Measurements from ENCODE around the gene ZNF773. TPM values are rescaled to one million over a fixed set of nuclear protein-coding genes. Genes with fewer than 3 reads are reported as not detected.
A peak's percentile ranks its signal among the peaks of the same experiment; 100 is the strongest.

The ZNF773 gene
- polyA plus RNA-seq, 1 of the 3 experiments (the other 2 are of a cell fraction), result 6.6 TPM

DNA sequence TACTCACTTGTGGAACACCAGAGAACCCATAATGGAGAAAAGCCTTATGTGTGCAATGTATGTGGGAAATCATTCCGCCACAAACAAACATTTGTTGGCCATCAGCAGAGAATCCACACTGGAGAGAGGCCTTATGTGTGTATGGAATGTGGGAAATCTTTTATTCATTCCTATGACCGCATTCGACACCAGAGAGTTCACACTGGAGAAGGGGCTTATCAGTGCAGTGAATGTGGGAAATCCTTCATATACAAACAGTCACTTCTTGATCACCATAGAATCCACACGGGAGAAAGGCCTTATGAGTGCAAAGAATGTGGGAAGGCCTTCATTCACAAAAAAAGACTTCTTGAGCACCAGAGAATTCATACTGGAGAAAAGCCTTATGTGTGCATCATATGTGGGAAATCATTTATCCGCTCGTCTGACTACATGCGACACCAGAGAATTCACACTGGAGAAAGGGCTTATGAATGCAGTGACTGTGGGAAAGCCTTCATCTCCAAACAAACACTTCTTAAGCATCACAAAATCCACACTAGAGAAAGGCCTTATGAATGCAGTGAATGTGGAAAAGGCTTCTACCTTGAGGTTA is 38.3 kb downstream of the ZNF773 start:
- H3K4me1 ChIP-seq (ENCODE audit: control insufficient read depth in 1 of 2, insufficient read depth in 2 of 2, low read depth in 1 of 2, low read length in 1 of 2), result no peaks in the 10 kb centered on the region
- H3K4me2 ChIP-seq, result no peak overlapping the region
- H3K36me3 ChIP-seq (replicated peaks in 1 of 2; ENCODE audit: control insufficient read depth in 1 of 2, insufficient read depth in 2 of 2, low read length in 1 of 2), result peaks cover 79 to 88% of the 10 kb centered on the region in 2 experiments
- H3K27me3 ChIP-seq (ENCODE audit: insufficient read depth), result no peaks in the 10 kb centered on the region
- peaks cover 11% of the 10 kb centered on the region for H3F3A ChIP-seq (replicated peaks; ENCODE audit: insufficient read depth)
- no peaks in the 10 kb centered on the region for H4K20me1 ChIP-seq (ENCODE audit: insufficient read depth)
- no peak for DNase-seq
- 94% methylated on average over 7 of the region's 7 CpGs for WGBS (ENCODE audit: low lambda C conversion rate)
- no peak overlapping the region for H2AFZ ChIP-seq (ENCODE audit: low read depth)
- ChIA-PET CTCF (no interaction called here), POLR2A (no interaction called here)
- no peak overlapping the region for H3K27ac ChIP-seq (ENCODE audit: low read depth in 2 of 2, low read length in 1 of 2)
- peak overlapping the region in 1 of 2 experiments; percentile 6; a peak in 1 of 4 replicates for H3K4me3 ChIP-seq (ENCODE audit: low read depth in 2 of 2, low read length in 1 of 2)
- H3K9me2 ChIP-seq, result no peaks in the 10 kb centered on the region
- peaks cover 36% of the 10 kb centered on the region for H3K9me3 ChIP-seq
- no peak for TF ChIP-seq RXRA (IDR thresholded peaks at IDR 0.05; ENCODE audit: borderline replicate concordance, low read depth)
- no peak for TF ChIP-seq SMC3 (IDR thresholded peaks at IDR 0.05; ENCODE audit: low read depth, low read length)
- TF ChIP-seq TEAD4 (IDR thresholded peaks at IDR 0.05; ENCODE audit: borderline replicate concordance, insufficient read depth), result no peak
- TF ChIP-seq, protein P1, sequence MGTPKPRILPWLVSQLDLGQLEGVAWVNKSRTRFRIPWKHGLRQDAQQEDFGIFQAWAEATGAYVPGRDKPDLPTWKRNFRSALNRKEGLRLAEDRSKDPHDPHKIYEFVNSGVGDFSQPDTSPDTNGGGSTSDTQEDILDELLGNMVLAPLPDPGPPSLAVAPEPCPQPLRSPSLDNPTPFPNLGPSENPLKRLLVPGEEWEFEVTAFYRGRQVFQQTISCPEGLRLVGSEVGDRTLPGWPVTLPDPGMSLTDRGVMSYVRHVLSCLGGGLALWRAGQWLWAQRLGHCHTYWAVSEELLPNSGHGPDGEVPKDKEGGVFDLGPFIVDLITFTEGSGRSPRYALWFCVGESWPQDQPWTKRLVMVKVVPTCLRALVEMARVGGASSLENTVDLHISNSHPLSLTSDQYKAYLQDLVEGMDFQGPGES (IDR thresholded peaks at IDR 0.05; ENCODE audit: low read depth, low read length), result no peak
- TF ChIP-seq, protein P2, sequence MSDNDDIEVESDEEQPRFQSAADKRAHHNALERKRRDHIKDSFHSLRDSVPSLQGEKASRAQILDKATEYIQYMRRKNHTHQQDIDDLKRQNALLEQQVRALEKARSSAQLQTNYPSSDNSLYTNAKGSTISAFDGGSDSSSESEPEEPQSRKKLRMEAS (IDR thresholded peaks at IDR 0.05; ENCODE audit: low read depth), result no peak
- TF ChIP-seq, protein P3, sequence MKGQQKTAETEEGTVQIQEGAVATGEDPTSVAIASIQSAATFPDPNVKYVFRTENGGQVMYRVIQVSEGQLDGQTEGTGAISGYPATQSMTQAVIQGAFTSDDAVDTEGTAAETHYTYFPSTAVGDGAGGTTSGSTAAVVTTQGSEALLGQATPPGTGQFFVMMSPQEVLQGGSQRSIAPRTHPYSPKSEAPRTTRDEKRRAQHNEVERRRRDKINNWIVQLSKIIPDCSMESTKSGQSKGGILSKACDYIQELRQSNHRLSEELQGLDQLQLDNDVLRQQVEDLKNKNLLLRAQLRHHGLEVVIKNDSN (IDR thresholded peaks at IDR 0.05; ENCODE audit: borderline replicate concordance, low read depth), result no peak
- TF ChIP-seq FOXJ3 (CRISPR knock-in tag; IDR thresholded peaks at IDR 0.05), result no peak
- no peak for TF ChIP-seq TAF1 (IDR thresholded peaks at IDR 0.05; ENCODE audit: borderline replicate concordance, low read depth, low read length)
- TF ChIP-seq, protein P4, sequence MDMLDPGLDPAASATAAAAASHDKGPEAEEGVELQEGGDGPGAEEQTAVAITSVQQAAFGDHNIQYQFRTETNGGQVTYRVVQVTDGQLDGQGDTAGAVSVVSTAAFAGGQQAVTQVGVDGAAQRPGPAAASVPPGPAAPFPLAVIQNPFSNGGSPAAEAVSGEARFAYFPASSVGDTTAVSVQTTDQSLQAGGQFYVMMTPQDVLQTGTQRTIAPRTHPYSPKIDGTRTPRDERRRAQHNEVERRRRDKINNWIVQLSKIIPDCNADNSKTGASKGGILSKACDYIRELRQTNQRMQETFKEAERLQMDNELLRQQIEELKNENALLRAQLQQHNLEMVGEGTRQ (IDR thresholded peaks at IDR 0.05; ENCODE audit: borderline replicate concordance, low read depth, low read length), result no peak
- TF ChIP-seq FOSL2 (IDR thresholded peaks at IDR 0.05; ENCODE audit: borderline replicate concordance, low read depth), result no peak
- TF ChIP-seq GABPA (IDR thresholded peaks at IDR 0.05; ENCODE audit: low read depth), result no peak
- TF ChIP-seq EP300 (IDR thresholded peaks at IDR 0.05; ENCODE audit: borderline replicate concordance in 1 of 2, low read depth in 1 of 2, low read length in 1 of 2), result no peak
- no peak for TF ChIP-seq TCF12 (IDR thresholded peaks at IDR 0.05)
- no peak for TF ChIP-seq ELF1 (IDR thresholded peaks at IDR 0.05)
- no peak for TF ChIP-seq GATA2 (CRISPR knock-in tag; IDR thresholded peaks at IDR 0.05)
- TF ChIP-seq, protein P5, sequence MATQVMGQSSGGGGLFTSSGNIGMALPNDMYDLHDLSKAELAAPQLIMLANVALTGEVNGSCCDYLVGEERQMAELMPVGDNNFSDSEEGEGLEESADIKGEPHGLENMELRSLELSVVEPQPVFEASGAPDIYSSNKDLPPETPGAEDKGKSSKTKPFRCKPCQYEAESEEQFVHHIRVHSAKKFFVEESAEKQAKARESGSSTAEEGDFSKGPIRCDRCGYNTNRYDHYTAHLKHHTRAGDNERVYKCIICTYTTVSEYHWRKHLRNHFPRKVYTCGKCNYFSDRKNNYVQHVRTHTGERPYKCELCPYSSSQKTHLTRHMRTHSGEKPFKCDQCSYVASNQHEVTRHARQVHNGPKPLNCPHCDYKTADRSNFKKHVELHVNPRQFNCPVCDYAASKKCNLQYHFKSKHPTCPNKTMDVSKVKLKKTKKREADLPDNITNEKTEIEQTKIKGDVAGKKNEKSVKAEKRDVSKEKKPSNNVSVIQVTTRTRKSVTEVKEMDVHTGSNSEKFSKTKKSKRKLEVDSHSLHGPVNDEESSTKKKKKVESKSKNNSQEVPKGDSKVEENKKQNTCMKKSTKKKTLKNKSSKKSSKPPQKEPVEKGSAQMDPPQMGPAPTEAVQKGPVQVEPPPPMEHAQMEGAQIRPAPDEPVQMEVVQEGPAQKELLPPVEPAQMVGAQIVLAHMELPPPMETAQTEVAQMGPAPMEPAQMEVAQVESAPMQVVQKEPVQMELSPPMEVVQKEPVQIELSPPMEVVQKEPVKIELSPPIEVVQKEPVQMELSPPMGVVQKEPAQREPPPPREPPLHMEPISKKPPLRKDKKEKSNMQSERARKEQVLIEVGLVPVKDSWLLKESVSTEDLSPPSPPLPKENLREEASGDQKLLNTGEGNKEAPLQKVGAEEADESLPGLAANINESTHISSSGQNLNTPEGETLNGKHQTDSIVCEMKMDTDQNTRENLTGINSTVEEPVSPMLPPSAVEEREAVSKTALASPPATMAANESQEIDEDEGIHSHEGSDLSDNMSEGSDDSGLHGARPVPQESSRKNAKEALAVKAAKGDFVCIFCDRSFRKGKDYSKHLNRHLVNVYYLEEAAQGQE (IDR thresholded peaks at IDR 0.05; ENCODE audit: low read depth, low read length), result no peak
- no peak for TF ChIP-seq NRF1 (IDR thresholded peaks at IDR 0.05; ENCODE audit: low read depth, low read length)
- TF ChIP-seq SIN3A (IDR thresholded peaks at IDR 0.05; ENCODE audit: borderline replicate concordance, low read depth, low read length), result no peak
- TF ChIP-seq RCOR1 (IDR thresholded peaks at IDR 0.05; ENCODE audit: low read length), result no peak
- H3K9ac ChIP-seq, result no peak overlapping the region
- peaks cover 2% of the 10 kb centered on the region; the same call in 1 of the 2 replicates for H3K79me2 ChIP-seq (ENCODE audit: insufficient read depth)

Measured in SK-N-SH (cell line).